ENCODE data around the gene SLC36A4. TPM values are rescaled to one million over a fixed set of nuclear protein-coding genes. Genes with fewer than 3 reads are reported as not detected.

The SLC36A4 gene
- total RNA-seq, 1 experiment from 2014 or later, result 28.2 TPM

- no peaks in the 10 kb centered on the region for H3K9me3 ChIP-seq (ENCODE audit: low read depth, low read length, poor library complexity, severe bottlenecking)
- CTCF ChIA-PET, result no interaction called here
- peaks cover 5% of the 10 kb centered on the region for H3K4me1 ChIP-seq (ENCODE audit: insufficient read depth, low read length, poor library complexity, severe bottlenecking)
- intact Hi-C loops (cut with micrococcal nuclease; ENCODE audit: unreplicated experiment), result no loop called here
- TF ChIP-seq EZH2 (IDR thresholded peaks at IDR 0.05; ENCODE audit: borderline replicate concordance, low read depth, low read length, poor library complexity, severe bottlenecking), result no peak
- TF ChIP-seq, protein P1, sequence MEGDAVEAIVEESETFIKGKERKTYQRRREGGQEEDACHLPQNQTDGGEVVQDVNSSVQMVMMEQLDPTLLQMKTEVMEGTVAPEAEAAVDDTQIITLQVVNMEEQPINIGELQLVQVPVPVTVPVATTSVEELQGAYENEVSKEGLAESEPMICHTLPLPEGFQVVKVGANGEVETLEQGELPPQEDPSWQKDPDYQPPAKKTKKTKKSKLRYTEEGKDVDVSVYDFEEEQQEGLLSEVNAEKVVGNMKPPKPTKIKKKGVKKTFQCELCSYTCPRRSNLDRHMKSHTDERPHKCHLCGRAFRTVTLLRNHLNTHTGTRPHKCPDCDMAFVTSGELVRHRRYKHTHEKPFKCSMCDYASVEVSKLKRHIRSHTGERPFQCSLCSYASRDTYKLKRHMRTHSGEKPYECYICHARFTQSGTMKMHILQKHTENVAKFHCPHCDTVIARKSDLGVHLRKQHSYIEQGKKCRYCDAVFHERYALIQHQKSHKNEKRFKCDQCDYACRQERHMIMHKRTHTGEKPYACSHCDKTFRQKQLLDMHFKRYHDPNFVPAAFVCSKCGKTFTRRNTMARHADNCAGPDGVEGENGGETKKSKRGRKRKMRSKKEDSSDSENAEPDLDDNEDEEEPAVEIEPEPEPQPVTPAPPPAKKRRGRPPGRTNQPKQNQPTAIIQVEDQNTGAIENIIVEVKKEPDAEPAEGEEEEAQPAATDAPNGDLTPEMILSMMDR (conservative IDR thresholded peaks at IDR 0.05; ENCODE audit: low read depth, low read length), result no peak
- peak overlapping the region; percentile 64 for H3K4me3 ChIP-seq (ENCODE audit: low read depth, low read length, poor library complexity, severe bottlenecking)
- no peaks in the 10 kb centered on the region for H3K36me3 ChIP-seq (ENCODE audit: insufficient read depth, low read length, poor library complexity, severe bottlenecking)
- no peak for DNase-seq (ENCODE audit: low spot score)
- POLR2A ChIA-PET (ENCODE audit: low non-redundant PET), result no interaction called here
- TSS peak; percentile 80 for BruUV-seq (replicated peaks)
- peaks cover 9% of the 10 kb centered on the region for H3K27me3 ChIP-seq (replicated peaks; ENCODE audit: insufficient read depth, low read depth, low read length, poor library complexity)
- peak overlapping the region; percentile 89 for H3K27ac ChIP-seq (ENCODE audit: low read depth, low read length, poor library complexity, severe bottlenecking)
Observed at GRCh38 chr11:93198215-93198845, 539 bp upstream of the SLC36A4 start.

DNA sequence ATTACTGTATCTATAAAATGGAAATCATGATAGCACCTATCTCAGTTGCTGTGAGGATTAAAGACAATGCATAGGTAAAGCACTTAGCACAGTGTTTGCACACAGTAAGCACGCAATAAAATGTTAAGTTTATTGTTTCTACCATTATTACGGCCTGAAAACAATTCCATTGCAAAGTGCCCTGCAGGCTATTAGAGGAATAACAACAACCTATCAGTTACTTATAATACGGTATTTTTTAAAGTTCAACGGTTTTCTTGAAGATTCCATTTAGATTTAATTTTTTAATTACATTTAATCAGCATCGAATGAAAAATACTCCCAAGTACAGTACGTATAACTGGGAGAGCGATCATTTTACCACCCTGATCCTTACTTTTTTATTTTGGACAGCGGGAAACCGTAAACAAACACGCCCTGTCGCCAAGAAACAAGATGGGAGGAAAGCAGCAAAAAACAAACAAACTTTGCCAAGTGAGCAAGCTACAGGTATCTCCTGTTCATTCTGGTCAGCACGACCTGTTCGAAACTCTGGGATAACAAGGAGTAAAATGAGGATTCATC, 893 bp downstream of the SLC36A4 start:
- peak overlapping the region; percentile 64 for H3K4me3 ChIP-seq (ENCODE audit: low read depth, low read length, poor library complexity, severe bottlenecking)
- H3K36me3 ChIP-seq (ENCODE audit: insufficient read depth, low read length, poor library complexity, severe bottlenecking), result no peaks in the 10 kb centered on the region
- TF ChIP-seq, protein P1 (conservative IDR thresholded peaks at IDR 0.05; ENCODE audit: low read depth, low read length), result peak; percentile 50; the same call in 1 of the 2 replicates
- TF ChIP-seq EZH2 (IDR thresholded peaks at IDR 0.05; ENCODE audit: borderline replicate concordance, low read depth, low read length, poor library complexity, severe bottlenecking), result no peak
- ChIA-PET POLR2A (ENCODE audit: low non-redundant PET) (no interaction called here), CTCF (no interaction called here)
- peak overlapping the region; percentile 89 for H3K27ac ChIP-seq (ENCODE audit: low read depth, low read length, poor library complexity, severe bottlenecking)
- TSS peak; percentile 56 for BruUV-seq (replicated peaks)
- intact Hi-C loops (cut with micrococcal nuclease; ENCODE audit: unreplicated experiment), result no loop called here
- peaks cover 5% of the 10 kb centered on the region for H3K4me1 ChIP-seq (ENCODE audit: insufficient read depth, low read length, poor library complexity, severe bottlenecking)
- H3K27me3 ChIP-seq (replicated peaks; ENCODE audit: insufficient read depth, low read depth, low read length, poor library complexity), result peaks cover 9% of the 10 kb centered on the region
- no peaks in the 10 kb centered on the region for H3K9me3 ChIP-seq (ENCODE audit: low read depth, low read length, poor library complexity, severe bottlenecking)
- no peak for DNase-seq (ENCODE audit: low spot score)

DNA sequence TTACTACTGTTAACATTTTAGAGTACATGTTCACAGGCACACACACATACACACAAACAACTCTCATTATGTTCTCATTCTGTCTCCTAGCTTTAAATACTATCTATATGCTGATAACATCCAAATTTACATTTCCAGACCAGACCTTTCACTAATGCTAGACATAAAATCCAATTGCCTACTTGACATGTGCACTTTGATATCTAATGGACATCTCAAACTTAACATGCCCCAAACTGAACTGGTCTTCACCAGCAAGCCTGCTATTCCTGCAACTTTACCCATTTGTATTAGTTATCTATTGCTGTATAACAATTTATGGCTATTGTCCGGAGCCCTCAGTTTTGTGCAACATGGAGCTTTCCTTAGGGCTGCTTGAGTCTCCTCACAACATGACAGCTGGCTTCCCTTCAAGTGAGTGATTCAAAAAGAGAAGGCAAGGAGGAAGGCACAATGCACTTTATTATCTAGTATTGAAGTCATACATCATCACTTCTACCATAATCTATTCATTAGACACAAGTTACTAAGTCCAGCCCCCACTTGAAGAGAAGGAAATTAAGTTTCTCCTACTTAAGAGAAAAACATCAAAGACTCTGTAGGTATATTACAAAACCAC, 3.0 kb downstream of the SLC36A4 start:
- H3K9me3 ChIP-seq (ENCODE audit: low read depth, low read length, poor library complexity, severe bottlenecking), result no peaks in the 10 kb centered on the region
- no TSS peak for BruUV-seq (replicated peaks)
- TF ChIP-seq, protein P1 (conservative IDR thresholded peaks at IDR 0.05; ENCODE audit: low read depth, low read length), result no peak
- TF ChIP-seq EZH2 (IDR thresholded peaks at IDR 0.05; ENCODE audit: borderline replicate concordance, low read depth, low read length, poor library complexity, severe bottlenecking), result no peak
- ChIA-PET CTCF (no interaction called here), POLR2A (ENCODE audit: low non-redundant PET) (no interaction called here)
- peaks cover 5% of the 10 kb centered on the region for H3K4me1 ChIP-seq (ENCODE audit: insufficient read depth, low read length, poor library complexity, severe bottlenecking)
- H3K27me3 ChIP-seq (replicated peaks; ENCODE audit: insufficient read depth, low read depth, low read length, poor library complexity), result no peaks in the 10 kb centered on the region
- no peak for DNase-seq (ENCODE audit: low spot score)
- no peak overlapping the region for H3K4me3 ChIP-seq (ENCODE audit: low read depth, low read length, poor library complexity, severe bottlenecking)
- H3K36me3 ChIP-seq (ENCODE audit: insufficient read depth, low read length, poor library complexity, severe bottlenecking), result no peaks in the 10 kb centered on the region
- intact Hi-C loops (cut with micrococcal nuclease; ENCODE audit: unreplicated experiment), result no loop called here
- no peak overlapping the region for H3K27ac ChIP-seq (ENCODE audit: low read depth, low read length, poor library complexity, severe bottlenecking)

Measured in A673 (cell line).